HG03442 (cell line): ENCODE results near the gene OARD1.
A peak's percentile ranks its signal among the peaks of the same experiment; 100 is the strongest.
"Not testable (repeated sequence)": the region's sequence is repeated elsewhere in the genome, so short reads cannot be mapped to it uniquely, and the experiment has no call there.

Experiments
- ATAC-seq: cut with Tn5 transposase; IDR thresholded peaks from one replicate; pipeline ENCODE4 v1.9.1; 2021; ENCODE audit warnings: mild to moderate bottlenecking, moderate library complexity; ENCODE audit not compliant: unreplicated experiment

OARD1 gene, protein sequence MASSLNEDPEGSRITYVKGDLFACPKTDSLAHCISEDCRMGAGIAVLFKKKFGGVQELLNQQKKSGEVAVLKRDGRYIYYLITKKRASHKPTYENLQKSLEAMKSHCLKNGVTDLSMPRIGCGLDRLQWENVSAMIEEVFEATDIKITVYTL

DNA sequence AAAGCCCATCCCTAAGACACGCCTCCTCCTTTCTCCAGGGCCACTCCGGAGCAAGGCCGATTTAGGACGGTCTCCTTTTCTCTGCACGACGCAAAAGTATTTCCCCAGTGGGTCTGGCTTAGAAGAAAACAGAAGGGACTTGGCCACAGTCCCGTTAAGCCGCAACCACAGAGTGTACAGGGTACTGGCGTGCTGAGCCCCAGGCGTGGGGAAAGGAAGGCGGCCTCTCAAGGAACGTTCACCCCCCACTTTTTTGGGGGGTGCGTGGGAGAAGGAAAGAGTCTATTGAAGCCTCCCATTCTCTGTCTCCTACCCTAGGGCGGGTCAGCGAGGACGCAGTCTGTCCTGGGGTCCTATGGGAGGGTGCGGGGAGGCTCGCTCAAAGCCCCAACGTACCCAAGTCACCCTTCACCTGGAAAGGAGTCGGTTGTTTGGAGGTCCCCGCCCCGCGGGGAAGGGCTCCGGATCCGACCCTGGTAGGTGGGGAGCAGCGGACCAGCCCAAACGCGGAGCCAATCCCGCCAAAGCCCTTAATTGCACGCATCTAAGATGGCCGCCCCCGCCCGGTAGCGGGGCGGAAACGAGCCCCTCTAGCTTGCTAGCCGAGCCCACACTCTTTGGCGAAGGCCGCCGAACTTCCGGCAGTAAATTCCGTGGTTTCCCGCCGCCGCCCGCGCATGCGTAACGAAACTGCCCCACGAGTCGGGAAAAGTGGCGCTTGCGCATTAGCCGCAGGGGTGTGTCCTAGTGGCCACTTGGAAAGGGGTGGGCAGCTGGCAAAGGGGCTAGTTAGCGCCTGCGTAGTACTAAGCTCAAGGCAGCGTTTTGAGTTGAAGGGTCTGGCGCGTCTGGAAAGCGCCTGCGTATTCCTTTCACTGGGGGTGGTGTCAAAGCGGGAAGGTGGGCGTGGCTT lies at the start of gene OARD1:
OARD1 (minus strand) TSS at position 434 of the 913 bp plus-strand sequence. CDS start 722 bp downstream, outside the sequence.
- peak; percentile 65 for ATAC-seq

DNA sequence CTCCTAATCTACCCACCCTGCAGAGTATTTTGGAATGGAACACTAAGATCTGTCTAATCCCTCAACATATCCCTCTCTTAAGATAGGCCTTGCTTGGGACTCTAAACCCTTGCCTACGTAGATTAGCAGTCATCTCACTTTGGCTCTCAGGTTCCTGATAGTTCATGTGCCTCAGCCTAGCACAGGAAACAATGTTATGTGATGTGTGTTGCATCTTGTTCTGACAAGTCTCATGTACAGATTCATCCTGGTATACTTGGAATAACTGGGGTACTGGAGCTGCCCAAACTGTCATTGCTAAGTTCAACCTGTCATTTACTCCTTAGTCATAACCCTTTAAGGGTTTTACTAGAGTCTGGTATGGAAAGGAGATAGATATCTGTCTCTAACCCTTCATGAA lies 47.9 kb upstream of the OARD1 start:
- no peak for ATAC-seq

GRCh38 chr6:41119508-41119907 lies 47.4 kb upstream of the OARD1 start:
- no peak for ATAC-seq

DNA sequence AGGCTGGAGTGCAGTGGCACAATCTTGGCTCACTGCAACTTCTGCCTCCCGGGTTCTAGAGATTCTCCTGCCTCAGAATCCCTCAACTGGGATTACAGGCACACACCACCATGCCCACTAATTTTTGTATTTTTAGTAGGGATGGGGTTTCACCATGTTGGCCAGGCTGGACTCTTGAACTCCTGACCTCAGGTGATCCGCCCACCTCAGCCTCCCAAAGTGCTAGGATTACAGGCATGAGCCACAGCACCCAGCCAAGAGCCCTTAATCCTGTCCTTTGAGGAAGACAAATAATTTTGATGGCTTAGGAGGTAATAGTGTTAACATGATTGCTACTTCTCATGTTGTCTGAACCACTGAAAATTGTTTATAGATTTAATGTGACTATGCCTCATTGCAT lies 42.9 kb upstream of the OARD1 start:
- not testable (repeated sequence) for ATAC-seq

DNA sequence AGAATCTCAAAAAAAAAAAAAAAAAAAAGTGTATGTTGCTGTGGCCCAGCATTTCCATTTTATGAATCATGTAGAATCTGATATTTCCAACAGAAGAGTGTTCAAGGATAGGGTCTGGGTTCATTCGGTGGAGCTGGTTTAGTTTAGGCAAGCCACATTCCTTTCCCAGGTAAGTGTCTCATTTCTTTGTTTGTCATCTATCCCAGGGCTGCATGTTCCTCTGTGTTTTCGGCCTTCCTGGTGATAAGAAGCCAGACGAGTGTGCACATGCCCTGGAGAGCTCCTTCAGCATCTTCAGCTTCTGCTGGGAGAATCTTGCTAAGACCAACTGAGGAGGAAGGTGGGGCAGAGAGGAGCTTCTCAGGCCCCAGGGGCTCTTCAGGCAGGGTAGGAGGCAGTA lies 38.9 kb upstream of the OARD1 start:
- ATAC-seq, result no peak

- ATAC-seq, result no peak
Measured at GRCh38 chr6:41103847-41104246, 31.7 kb upstream of the OARD1 start.

DNA sequence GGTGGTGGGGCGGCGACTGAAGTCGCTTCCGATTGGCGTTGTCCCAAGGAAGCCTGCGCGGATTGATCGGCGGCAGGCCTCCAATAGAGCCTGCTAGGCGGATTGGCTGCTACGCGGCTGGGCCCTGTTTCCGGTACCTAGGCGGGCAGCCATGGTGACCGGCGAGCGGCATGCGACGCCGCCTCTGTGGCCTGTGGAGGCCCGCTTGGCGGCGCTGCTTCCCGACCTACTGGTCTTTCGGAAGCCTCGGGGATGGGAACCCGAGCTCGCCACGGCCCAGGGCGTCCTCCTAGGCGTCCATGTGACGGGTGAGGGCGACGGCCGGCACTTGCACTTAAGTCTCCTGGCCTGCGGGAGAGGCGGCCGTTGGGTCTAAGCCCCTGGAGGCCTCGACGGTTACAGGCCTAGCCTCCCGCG lies 28.7 kb upstream of the OARD1 start:
- no peak for ATAC-seq

DNA sequence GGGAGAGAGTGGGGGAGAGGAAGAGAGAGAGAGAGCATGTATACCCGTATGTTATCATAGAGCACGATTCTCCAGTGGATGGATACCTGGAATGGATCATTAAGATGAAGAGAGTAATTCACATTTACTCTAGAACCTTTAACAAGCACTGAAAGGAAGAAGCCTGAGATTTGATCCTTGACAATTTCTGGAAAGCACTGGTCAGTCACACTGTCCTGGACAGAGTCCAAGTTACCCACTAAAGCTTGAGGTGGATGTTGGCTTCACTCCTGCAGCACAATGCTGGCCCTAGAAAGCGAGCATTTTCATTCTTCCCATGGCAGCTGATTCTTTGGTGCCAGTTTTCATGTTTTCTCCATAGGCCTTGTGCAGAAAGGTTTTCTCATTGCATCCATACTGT lies 26.2 kb upstream of the OARD1 start:
- ATAC-seq, result no peak

DNA sequence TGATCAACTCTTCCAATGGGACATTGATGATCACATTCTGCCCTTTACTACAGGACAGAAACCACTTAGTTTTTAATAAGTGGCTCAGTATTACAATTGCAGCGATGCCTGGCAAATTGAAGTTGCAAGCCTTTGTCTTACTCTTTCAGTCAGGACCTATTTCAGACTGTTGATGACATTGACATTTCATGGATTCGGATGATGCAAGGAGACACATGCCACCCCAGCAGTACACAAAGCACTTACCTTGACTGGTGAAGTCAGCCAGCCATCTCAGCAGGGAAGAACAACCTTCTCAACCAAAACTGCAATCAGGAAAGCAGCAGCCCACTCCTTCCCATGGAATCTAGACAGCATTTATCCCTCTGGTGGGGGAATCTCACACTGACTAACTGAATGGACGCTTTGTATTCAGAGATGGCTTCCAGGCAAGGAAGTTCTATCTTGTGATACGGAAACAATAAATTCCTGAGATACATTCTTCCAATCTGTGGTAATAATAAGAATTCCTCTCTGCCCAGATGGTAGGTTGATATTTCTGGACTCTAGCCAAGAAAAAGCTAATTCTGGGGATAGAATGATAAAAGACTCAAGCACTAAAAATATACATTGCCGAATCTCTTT lies 25.4 kb upstream of the OARD1 start:
- no peak for ATAC-seq

DNA sequence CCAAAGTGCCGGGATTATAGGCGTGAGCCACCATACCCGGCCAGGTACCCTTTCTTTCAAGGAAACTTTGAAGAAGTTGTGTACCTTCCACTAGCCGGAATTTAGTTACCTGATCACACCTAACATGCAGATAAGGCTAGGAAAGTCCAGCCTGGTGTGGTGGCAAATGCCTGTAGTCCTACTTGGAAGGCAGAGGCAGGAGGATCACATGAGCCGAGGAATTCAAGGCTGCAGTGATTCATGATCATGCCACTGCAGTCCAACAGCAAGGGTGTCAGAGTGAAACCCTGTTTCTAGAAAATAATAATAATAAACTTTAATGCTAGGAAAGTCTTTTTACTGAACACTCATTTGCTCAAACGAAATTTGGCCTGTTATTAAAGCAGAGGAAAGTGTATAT lies 21.6 kb upstream of the OARD1 start:
- ATAC-seq, result no peak

- no peak for ATAC-seq
Measured at GRCh38 chr6:41092421-41093140, 20.4 kb upstream of the OARD1 start.

- no peak for ATAC-seq
Measured at GRCh38 chr6:41090841-41091761, 18.9 kb upstream of the OARD1 start.

- no peak for ATAC-seq
Measured at GRCh38 chr6:41088451-41088850, 16.3 kb upstream of the OARD1 start.

- ATAC-seq, result no peak
Measured at GRCh38 chr6:41085182-41085581, 13.0 kb upstream of the OARD1 start.

GRCh38 chr6:41083072-41083471 lies 10.9 kb upstream of the OARD1 start:
- ATAC-seq, result no peak

DNA sequence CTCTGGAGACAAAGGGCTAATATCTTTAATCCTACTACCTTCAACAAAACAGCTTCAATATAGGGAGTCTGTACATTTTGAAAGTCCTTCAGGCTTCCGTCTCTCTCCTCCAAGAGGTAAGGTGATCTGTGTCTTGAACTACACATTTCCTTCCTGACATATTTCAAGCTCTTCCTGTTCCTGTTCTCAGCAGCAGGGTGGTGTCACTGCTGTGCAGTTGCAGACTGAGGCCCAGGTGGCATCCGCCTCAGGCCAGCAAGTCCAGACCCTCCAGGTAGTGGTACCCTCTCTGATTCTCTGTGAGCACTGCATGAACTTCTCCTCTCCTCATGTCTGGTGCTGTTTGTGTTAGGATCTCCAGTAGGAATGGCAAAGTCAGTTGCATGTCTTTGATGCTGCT lies 8.5 kb upstream of the OARD1 start:
- ATAC-seq, result no peak

GRCh38 chr6:41079080-41079479 lies 6.9 kb upstream of the OARD1 start:
- ATAC-seq, result no peak

- ATAC-seq, result no peak
Measured at GRCh38 chr6:41078101-41078500, 5.9 kb upstream of the OARD1 start.

DNA sequence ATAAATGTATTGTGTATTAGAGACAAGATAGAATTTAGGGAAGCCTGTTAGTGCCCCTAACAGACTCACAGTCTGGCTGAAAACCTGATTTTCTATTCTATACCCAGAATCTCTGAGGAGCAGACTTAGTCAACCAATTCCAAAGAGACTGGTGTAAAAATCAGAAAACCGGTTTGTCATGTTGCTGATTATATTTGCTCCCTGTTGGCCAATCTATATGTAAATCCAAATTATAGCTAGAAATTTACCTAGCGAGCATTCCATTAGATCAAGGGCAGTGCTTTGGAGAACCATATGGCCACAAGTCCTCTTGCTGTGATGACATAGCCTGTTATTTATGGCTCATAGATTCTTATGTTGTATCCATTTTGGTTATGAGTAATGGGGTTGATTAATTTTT lies 5.4 kb upstream of the OARD1 start:
- ATAC-seq, result no peak
